Trophoblast cell (in vitro differentiated cells and primary cell): ENCODE results near the gene CD160.
"Not testable (repeated sequence)": the region's sequence is repeated elsewhere in the genome, so short reads cannot be mapped to it uniquely, and the experiment has no call there.

Experiments
- DNase-seq, 2 donors: peaks; one replicate each; pipeline ENCODE4 v3.0.0-alpha.2; 2016
- H2AFZ ChIP-seq: 2 replicates; pipeline ENCODE4 v1.6.1; 2013; ENCODE audit warnings: low read length, moderate library complexity, mild to moderate bottlenecking; ENCODE audit not compliant: insufficient read depth, poor library complexity
- H2AK5ac ChIP-seq: 2 replicates; pipeline ENCODE4 v1.6.1; 2013; ENCODE audit warnings: mild to moderate bottlenecking, low read length
- H2BK120ac ChIP-seq: 2 replicates; pipeline ENCODE4 v1.6.1; 2013; ENCODE audit warnings: low read length, mild to moderate bottlenecking, moderate library complexity; ENCODE audit not compliant: insufficient read depth, poor library complexity
- H2BK12ac ChIP-seq: 2 replicates; pipeline ENCODE4 v1.6.1; 2013; ENCODE audit warnings: mild to moderate bottlenecking, low read length, moderate library complexity
- H2BK5ac ChIP-seq: 2 replicates; pipeline ENCODE4 v1.6.1; 2013; ENCODE audit warnings: low read length, low read depth, moderate library complexity, mild to moderate bottlenecking; ENCODE audit not compliant: poor library complexity
- H3K14ac ChIP-seq: 2 replicates; pipeline ENCODE4 v1.6.1; 2013; ENCODE audit warnings: mild to moderate bottlenecking, low read length
- H3K18ac ChIP-seq: 2 replicates; pipeline ENCODE4 v1.6.1; 2013; ENCODE audit warnings: mild to moderate bottlenecking, low read length
- H3K23ac ChIP-seq: 2 replicates; pipeline ENCODE4 v1.6.1; 2013; ENCODE audit warnings: low read length
- H3K27ac ChIP-seq: 2 replicates; pipeline ENCODE4 v1.5.1; 2013; ENCODE audit warnings: low read depth, mild to moderate bottlenecking, inconsistent platforms, low read length, moderate library complexity
- H3K27me3 ChIP-seq: 2 replicates; pipeline ENCODE4 v1.6.1; 2013; ENCODE audit warnings: inconsistent platforms, mild to moderate bottlenecking, low read length, moderate library complexity; ENCODE audit not compliant: insufficient read depth
- H3K36me3 ChIP-seq, 2 experiments: 1 replicate in 1 of 2; 2 replicates in 1 of 2; pipeline ENCODE4 v1.6.1; 2013; ENCODE audit warnings: low read length in 2 of 2, mild to moderate bottlenecking in 2 of 2, moderate library complexity in 1 of 2; ENCODE audit not compliant: insufficient read depth in 2 of 2, control insufficient read depth in 1 of 2
- H3K4ac ChIP-seq: 2 replicates; pipeline ENCODE4 v1.6.1; 2013; ENCODE audit warnings: low read depth, mild to moderate bottlenecking, low read length, moderate library complexity
- H3K4me1 ChIP-seq, 2 experiments: 1 replicate in 1 of 2; 2 replicates in 1 of 2; pipeline ENCODE4 v1.6.1; 2013; ENCODE audit warnings: low read length in 2 of 2, mild to moderate bottlenecking in 2 of 2, moderate library complexity in 1 of 2; ENCODE audit not compliant: insufficient read depth in 2 of 2, control insufficient read depth in 1 of 2
- H3K4me2 ChIP-seq: 2 replicates; pipeline ENCODE4 v1.6.1; 2013; ENCODE audit warnings: inconsistent platforms, mild to moderate bottlenecking, low read length, moderate library complexity
- H3K4me3 ChIP-seq: 2 replicates; pipeline ENCODE4 v1.5.1; 2013; ENCODE audit warnings: mild to moderate bottlenecking, low read depth, low read length, inconsistent platforms
- H3K79me1 ChIP-seq: one replicate; pipeline ENCODE4 v1.6.1; 2013; ENCODE audit warnings: low read length
- H3K79me2 ChIP-seq: 2 replicates; pipeline ENCODE4 v1.6.1; 2013; ENCODE audit warnings: low read length, mild to moderate bottlenecking; ENCODE audit not compliant: control insufficient read depth, insufficient read depth, poor library complexity
- H3K9ac ChIP-seq: 2 replicates; pipeline ENCODE4 v1.6.1; 2013; ENCODE audit warnings: mild to moderate bottlenecking, low read length
- H3K9me3 ChIP-seq: 2 replicates; pipeline ENCODE4 v1.6.1; 2013; ENCODE audit warnings: low read depth, mild to moderate bottlenecking, control low read depth, inconsistent platforms, low read length; ENCODE audit not compliant: insufficient read depth
- H4K12ac ChIP-seq: 2 replicates; pipeline ENCODE4 v1.6.1; 2013; ENCODE audit warnings: low read depth, mild to moderate bottlenecking, low read length, moderate library complexity
- H4K8ac ChIP-seq: 2 replicates; pipeline ENCODE4 v1.6.1; 2013; ENCODE audit warnings: low read depth, mild to moderate bottlenecking, low read length, moderate library complexity
- H4K91ac ChIP-seq: one replicate; pipeline ENCODE4 v1.6.1; 2013; ENCODE audit warnings: low read depth, mild to moderate bottlenecking, low read length, moderate library complexity
- WGBS: extraction: QIAGEN DNeasy Blood & Tissue Kit; methylation state at CpG from one replicate; pipeline ENCODE4 v1.1.7; 2013; ENCODE audit warnings: missing lambda C conversion rate; ENCODE audit not compliant: insufficient read length, insufficient coverage; ENCODE audit errors: extremely low coverage; 5-methylcytosine and 5-hydroxymethylcytosine counted together

CD160 gene

DNA sequence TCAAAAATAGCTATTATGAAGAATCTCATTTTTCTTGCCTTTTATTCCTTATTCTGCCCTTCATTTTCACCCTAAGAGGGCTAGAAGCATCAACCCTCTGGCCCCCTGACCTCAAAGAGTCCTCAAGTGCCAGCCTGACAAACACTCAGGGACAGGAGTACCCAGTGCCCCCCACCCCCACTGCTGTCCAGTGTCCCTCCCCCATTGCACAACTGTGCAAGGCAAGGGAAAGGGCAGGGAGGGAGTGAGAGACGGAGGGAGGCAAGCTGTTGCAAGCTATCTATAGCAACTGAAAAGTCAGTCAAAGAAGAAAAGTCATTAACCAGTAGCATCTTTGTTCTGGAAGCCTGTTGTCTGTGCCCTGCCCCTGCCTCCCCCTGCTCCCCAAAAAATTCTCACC is 33.2 kb upstream of the CD160 start:
- not testable (repeated sequence) for H3K27me3 ChIP-seq, H3K4me2 ChIP-seq, DNase-seq, H4K91ac ChIP-seq, H3K36me3 ChIP-seq, H4K12ac ChIP-seq, H3K79me2 ChIP-seq, H2AFZ ChIP-seq, H3K23ac ChIP-seq, H2BK5ac ChIP-seq, H3K4me3 ChIP-seq, H4K8ac ChIP-seq, H2BK12ac ChIP-seq, H2AK5ac ChIP-seq, H2BK120ac ChIP-seq, H3K27ac ChIP-seq, H3K9ac ChIP-seq, H3K4ac ChIP-seq, H3K14ac ChIP-seq, H3K18ac ChIP-seq, H3K9me3 ChIP-seq
- Histone ChIP-seq H3K79me1 (peaks cover 14% of the 10 kb centered on the region), H3K4me1 (peaks cover 3 to 12% of the 10 kb centered on the region in 2 experiments)
- no CpG with 5 or more reads among the region's 1 CpG for WGBS

DNA sequence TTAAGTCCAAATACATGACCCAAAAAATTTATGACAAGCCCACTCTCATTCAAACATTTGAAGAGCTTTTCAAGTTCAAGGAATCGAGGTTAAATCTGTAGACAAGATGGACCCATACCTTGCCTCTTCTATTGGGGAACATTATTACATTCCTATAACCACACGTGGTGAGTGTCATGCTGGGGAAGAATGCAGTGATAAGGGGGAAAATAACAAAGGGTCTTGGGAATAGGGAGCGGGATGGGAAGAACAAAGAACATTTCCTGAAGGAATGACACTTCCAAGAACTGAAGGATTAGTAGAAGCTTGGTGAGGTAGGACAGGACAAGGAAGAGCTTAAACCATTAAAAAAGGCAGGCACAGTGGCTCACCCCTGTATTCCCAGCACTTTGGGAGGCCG is 31.0 kb upstream of the CD160 start:
- Histone ChIP-seq H3K27me3 (no peaks in the 10 kb centered on the region), H3K4ac (no peak overlapping the region), H3K36me3 (peaks cover 6 to 10% of the 10 kb centered on the region in 2 experiments), H2BK5ac (no peak overlapping the region), H3K14ac (no peak overlapping the region), H2BK12ac (no peak overlapping the region), H2AK5ac (no peak overlapping the region), H3K4me2 (no peak overlapping the region), H3K9ac (no peak overlapping the region), H4K12ac (no peak overlapping the region), H3K23ac (no peak overlapping the region), H4K8ac (no peak overlapping the region), H3K18ac (no peak overlapping the region), H3K9me3 (peaks cover 2% of the 10 kb centered on the region), H3K27ac (no peak overlapping the region), H2AFZ (no peak overlapping the region), H3K79me1 (peaks cover 21% of the 10 kb centered on the region), H3K4me1 (peaks cover 3 to 17% of the 10 kb centered on the region in 2 experiments), H3K79me2 (peaks cover 1% of the 10 kb centered on the region), H4K91ac (no peak overlapping the region), H3K4me3 (no peak overlapping the region), H2BK120ac (no peak overlapping the region)
- no CpG with 5 or more reads among the region's 4 CpGs for WGBS
- no peak for DNase-seq

DNA sequence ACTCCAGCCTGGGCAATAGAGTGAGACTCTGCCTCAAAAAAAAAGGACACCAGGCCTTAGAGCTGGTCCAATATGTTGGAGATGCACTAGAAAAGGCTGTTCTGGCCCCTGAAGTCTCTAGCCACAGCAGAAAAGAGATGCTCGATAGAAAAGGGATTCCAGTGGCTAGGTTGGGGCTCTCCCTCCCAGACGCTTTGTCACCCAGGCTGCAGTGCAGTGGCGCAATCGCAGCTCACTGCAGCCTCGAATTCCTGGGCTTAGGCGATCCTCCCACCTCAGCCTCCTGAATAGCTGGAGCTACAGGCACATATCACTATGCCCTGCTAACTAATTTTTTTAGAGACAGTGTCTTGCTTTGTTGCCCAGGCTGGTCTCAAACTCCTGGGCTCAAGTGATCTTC is 30.4 kb upstream of the CD160 start:
- no peaks in the 10 kb centered on the region for H3K27me3 ChIP-seq
- H4K12ac ChIP-seq, result no peak overlapping the region
- WGBS, result no CpG with 5 or more reads among the region's 6 CpGs
- no peak overlapping the region for H3K4me3 ChIP-seq
- no peak overlapping the region for H2BK120ac ChIP-seq
- H3K9ac ChIP-seq, result no peak overlapping the region
- no peak overlapping the region for H3K4ac ChIP-seq
- H3K36me3 ChIP-seq, result peaks cover 8 to 12% of the 10 kb centered on the region in 2 experiments
- H3K79me2 ChIP-seq, result peaks cover 1% of the 10 kb centered on the region
- peak overlapping the region; percentile 51 for H4K8ac ChIP-seq
- peaks cover 3 to 17% of the 10 kb centered on the region in 2 experiments for H3K4me1 ChIP-seq
- no peak overlapping the region for H3K27ac ChIP-seq
- no peak overlapping the region for H3K18ac ChIP-seq
- no peak for DNase-seq
- H2AFZ ChIP-seq, result no peak overlapping the region
- no peak overlapping the region for H3K23ac ChIP-seq
- H4K91ac ChIP-seq, result peak overlapping the region; percentile 75
- no peak overlapping the region for H3K14ac ChIP-seq
- peaks cover 2% of the 10 kb centered on the region for H3K9me3 ChIP-seq
- H2AK5ac ChIP-seq, result peak overlapping the region; percentile 44
- peak overlapping the region; percentile 93 for H2BK12ac ChIP-seq
- H2BK5ac ChIP-seq, result no peak overlapping the region
- no peak overlapping the region for H3K4me2 ChIP-seq
- peaks cover 24% of the 10 kb centered on the region for H3K79me1 ChIP-seq

DNA sequence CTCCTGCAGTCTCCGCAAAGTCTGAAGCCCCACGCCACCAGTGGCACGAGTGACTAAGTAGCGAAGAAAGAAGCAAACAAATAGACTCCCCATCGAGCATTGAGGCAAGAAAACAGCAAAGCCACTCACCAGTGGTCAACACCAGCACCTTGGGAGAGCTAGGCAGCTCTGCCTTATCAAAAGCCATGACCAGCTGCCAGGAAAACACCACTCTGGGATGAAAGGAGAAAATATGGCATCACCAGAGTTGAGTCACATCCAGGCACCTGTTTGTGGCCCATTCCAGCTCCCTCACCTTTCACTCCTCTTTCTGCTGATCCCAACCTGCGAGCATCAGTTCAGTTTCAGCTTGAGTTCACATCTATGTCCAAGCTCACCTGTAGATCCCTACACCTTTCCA is 29.4 kb upstream of the CD160 start:
- Histone ChIP-seq H2AK5ac (peak overlapping the region; percentile 79), H3K18ac (peak overlapping the region; percentile 67), H2BK5ac (no peak overlapping the region), H3K79me2 (peaks cover 1% of the 10 kb centered on the region), H3K79me1 (peaks cover 26% of the 10 kb centered on the region), H4K91ac (peak overlapping the region; percentile 75), H3K4me1 (peaks cover 3 to 17% of the 10 kb centered on the region in 2 experiments), H3K4ac (no peak overlapping the region), H3K4me3 (no peak overlapping the region), H3K4me2 (no peak overlapping the region), H3K9me3 (peaks cover 2% of the 10 kb centered on the region), H3K23ac (no peak overlapping the region), H2BK12ac (peak overlapping the region; percentile 33), H2AFZ (no peak overlapping the region), H3K14ac (peak overlapping the region; percentile 3), H2BK120ac (peak overlapping the region; percentile 20), H3K27ac (no peak overlapping the region), H4K12ac (peak overlapping the region; percentile 50), H3K27me3 (no peaks in the 10 kb centered on the region), H4K8ac (peak overlapping the region; percentile 30), H3K36me3 (peaks cover 8 to 12% of the 10 kb centered on the region in 2 experiments), H3K9ac (no peak overlapping the region)
- DNase-seq, result no peak
- WGBS, result no CpG with 5 or more reads among the region's 6 CpGs
